Mammary epithelial cell (primary cell): Measurements from ENCODE around the gene ZNF705A.
"Not testable (repeated sequence)": the region's sequence is repeated elsewhere in the genome, so short reads cannot be mapped to it uniquely, and the experiment has no call there.

ENCODE experiments used
- CTCF ChIP-seq, 2 donors: IDR thresholded peaks in 1 of 2; conservative IDR thresholded peaks in 1 of 2; 2 replicates each; pipeline ENCODE4 v1.5.1; 2011 to 2012; ENCODE audit warnings: inconsistent platforms in 2 of 2, low read length in 2 of 2, mild to moderate bottlenecking in 2 of 2, control low read depth in 1 of 2, low read depth in 1 of 2; ENCODE audit not compliant: insufficient read depth in 1 of 2; ENCODE audit errors: extremely low read depth in 1 of 2
- EZH2 ChIP-seq: IDR thresholded peaks from 2 replicates; pipeline ENCODE4 v1.6.1; 2012; ENCODE audit warnings: low read length, inconsistent platforms, borderline replicate concordance

- TF ChIP-seq CTCF (conservative IDR thresholded peaks at IDR 0.05 in 1 of 2, IDR thresholded peaks at IDR 0.05 in 1 of 2; ENCODE audit: extremely low read depth in 1 of 2, insufficient read depth in 1 of 2, low read depth in 1 of 2, low read length in 2 of 2); EZH2: not testable (repeated sequence)
These were observed 65.5 kb downstream of the ZNF705A start for GRCh38 chr12:8222303-8222702.
